ENCODE data around the gene NT5E. TPM values are rescaled to one million over a fixed set of nuclear protein-coding genes. Genes with fewer than 3 reads are reported as not detected.

NT5E gene
- total RNA-seq, 2 donors from 2014 or later, result 1.5 to 5.1 TPM

DNA sequence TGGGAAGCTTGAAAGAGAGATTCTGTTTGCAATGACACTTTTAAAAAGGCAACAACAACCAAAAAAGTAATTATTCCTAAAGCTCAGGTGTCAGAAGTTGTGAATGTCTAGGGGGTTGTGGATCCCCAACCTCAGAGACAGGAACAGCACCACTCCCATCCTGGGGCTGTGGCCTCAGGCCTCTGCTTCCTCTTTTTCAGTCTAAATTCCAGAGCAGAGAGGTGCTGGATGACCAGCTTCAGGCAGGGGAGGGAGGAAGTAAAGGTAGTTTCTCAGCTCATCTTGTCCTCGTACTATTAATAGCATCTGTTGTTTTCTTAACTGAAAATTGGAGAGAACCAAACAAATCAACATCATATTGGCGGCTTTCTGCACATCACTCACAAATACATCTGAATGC is 8.3 kb downstream of the NT5E start:
- no peak for DNase-seq
- Mint-ChIP-seq H3K27ac (no peak overlapping the region), H3K4me1 (peaks cover 15% of the 10 kb centered on the region), H3K36me3 (ENCODE audit: low read depth) (peaks cover 4% of the 10 kb centered on the region), H3K27me3 (peaks cover 66% of the 10 kb centered on the region), H3K4me3 (no peak overlapping the region)
- no peak for ATAC-seq
- H3K9me3 ChIP-seq (ENCODE audit: control insufficient read depth, low read length, poor library complexity, severe bottlenecking), result no peaks in the 10 kb centered on the region

GRCh38 chr6:85458782-85459181 is 8.9 kb downstream of the NT5E start:
- peaks cover 16% of the 10 kb centered on the region for H3K4me1 Mint-ChIP-seq
- peaks cover 4% of the 10 kb centered on the region for H3K36me3 Mint-ChIP-seq (ENCODE audit: low read depth)
- peaks cover 67% of the 10 kb centered on the region for H3K27me3 Mint-ChIP-seq

DNA sequence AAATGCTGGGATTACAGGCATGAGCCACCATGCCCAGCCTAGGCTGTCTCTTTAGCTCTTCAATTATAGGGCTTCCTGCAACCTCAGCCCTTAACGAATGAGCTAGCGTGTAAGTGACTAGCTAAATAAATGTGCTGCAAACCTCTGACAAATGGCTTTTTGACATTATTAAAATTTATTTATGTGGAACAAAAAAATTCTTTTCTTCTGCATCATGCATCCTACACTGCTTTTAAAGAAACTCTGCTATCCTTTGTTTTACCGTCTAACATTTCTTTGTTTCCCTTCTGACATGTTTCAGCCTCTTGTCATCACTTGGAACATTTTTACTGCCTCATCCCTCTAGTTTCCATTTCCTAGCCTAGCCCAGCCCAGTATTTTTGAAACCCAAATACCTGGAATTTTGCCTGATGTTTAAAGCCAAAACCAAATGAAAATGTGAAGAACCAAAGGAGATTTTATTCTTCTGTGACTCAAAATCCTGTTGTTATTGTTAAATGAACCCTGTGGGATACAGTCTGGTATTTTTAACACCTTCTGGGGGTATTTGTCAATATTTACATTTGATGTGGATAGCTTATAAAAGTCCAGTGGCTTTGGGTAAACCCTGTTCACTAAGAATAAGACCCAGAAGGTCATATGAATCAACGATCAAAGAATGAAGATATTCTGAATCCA is 9.5 kb downstream of the NT5E start:
- no peak overlapping the region for H3K27ac Mint-ChIP-seq

More at GRCh38 chr6:85458782-85459181, 8.9 kb downstream of the NT5E start:
- no peaks in the 10 kb centered on the region for H3K9me3 ChIP-seq (ENCODE audit: control insufficient read depth, low read length, poor library complexity, severe bottlenecking)
- Mint-ChIP-seq H3K4me3 (no peak overlapping the region), H3K27ac (no peak overlapping the region)
- no peak for DNase-seq
- ATAC-seq, result no peak

GRCh38 chr6:85460154-85460920 is 10.5 kb downstream of the NT5E start:
- peaks cover 25% of the 10 kb centered on the region for H3K4me1 Mint-ChIP-seq
- H3K4me3 Mint-ChIP-seq, result peak overlapping the region; percentile 0
- H3K27ac Mint-ChIP-seq, result peak overlapping the region; percentile 67
- peaks cover 4% of the 10 kb centered on the region for H3K36me3 Mint-ChIP-seq (ENCODE audit: low read depth)
- H3K27me3 Mint-ChIP-seq, result peaks cover 65% of the 10 kb centered on the region
- ATAC-seq (no peak), DNase-seq (no peak)
- H3K9me3 ChIP-seq (ENCODE audit: control insufficient read depth, low read length, poor library complexity, severe bottlenecking), result no peaks in the 10 kb centered on the region

More for the DNA sequence above, 9.5 kb downstream of the NT5E start:
- peaks cover 66% of the 10 kb centered on the region for H3K27me3 Mint-ChIP-seq
- H3K36me3 Mint-ChIP-seq (ENCODE audit: low read depth), result peaks cover 4% of the 10 kb centered on the region
- ATAC-seq (no peak), DNase-seq (no peak)
- peaks cover 19% of the 10 kb centered on the region for H3K4me1 Mint-ChIP-seq
- H3K4me3 Mint-ChIP-seq, result no peak overlapping the region
- no peaks in the 10 kb centered on the region for H3K9me3 ChIP-seq (ENCODE audit: control insufficient read depth, low read length, poor library complexity, severe bottlenecking)

GRCh38 chr6:85460921-85461797 is 11.3 kb downstream of the NT5E start:
- ATAC-seq (peak; percentile 61), DNase-seq (no peak)
- no peaks in the 10 kb centered on the region for H3K9me3 ChIP-seq (ENCODE audit: control insufficient read depth, low read length, poor library complexity, severe bottlenecking)
- peaks cover 67% of the 10 kb centered on the region for H3K27me3 Mint-ChIP-seq
- peaks cover 4% of the 10 kb centered on the region for H3K36me3 Mint-ChIP-seq (ENCODE audit: low read depth)
- H3K4me1 Mint-ChIP-seq, result peaks cover 33% of the 10 kb centered on the region
- H3K27ac Mint-ChIP-seq, result peak overlapping the region; percentile 67
- peak overlapping the region; percentile 0 for H3K4me3 Mint-ChIP-seq

DNA sequence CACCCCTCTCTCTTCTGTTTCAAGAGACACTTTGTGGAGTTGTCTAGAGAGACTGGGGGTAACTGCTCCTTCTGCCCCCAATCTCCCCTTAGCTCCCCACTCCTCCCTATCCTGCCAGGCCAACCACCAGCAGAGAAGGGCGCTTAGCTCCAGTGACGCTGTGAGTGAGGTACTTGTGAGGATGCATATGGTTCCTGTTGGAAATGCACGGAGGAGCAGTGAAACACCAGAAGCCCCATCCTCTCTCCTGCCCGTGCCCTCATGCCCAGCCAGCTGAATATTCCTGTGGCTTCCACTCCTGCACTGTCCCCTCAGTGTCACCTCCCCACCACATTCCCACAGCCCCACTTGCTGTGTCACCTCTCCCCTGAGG is 11.9 kb downstream of the NT5E start:
- H3K9me3 ChIP-seq (ENCODE audit: control insufficient read depth, low read length, poor library complexity, severe bottlenecking), result no peaks in the 10 kb centered on the region
- Mint-ChIP-seq H3K36me3 (ENCODE audit: low read depth) (no peaks in the 10 kb centered on the region), H3K27ac (no peak overlapping the region), H3K4me1 (peaks cover 33% of the 10 kb centered on the region), H3K4me3 (peak overlapping the region; percentile 65), H3K27me3 (peaks cover 61% of the 10 kb centered on the region)
- DNase-seq, result no peak
- no peak for ATAC-seq

DNA sequence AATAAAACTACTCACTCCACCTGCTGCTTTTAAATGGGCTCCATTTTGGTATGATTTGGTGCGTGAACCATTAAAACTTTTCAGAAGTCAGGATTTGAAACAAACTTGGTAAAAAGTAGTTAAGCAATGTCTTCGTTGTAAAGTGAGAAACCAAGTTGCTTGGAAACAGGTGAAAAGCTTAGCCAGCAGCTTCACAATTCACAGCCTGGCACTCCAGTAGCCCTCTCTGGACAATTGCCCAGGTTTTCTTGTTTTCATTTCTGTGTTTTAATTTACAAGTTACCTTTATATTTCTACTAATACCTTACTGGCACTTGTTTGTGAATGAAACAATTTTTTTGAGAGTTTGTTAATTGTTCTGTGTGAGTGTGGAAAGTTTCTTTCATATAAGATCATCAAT is 12.8 kb downstream of the NT5E start:
- Mint-ChIP-seq H3K36me3 (ENCODE audit: low read depth) (no peaks in the 10 kb centered on the region), H3K4me1 (peaks cover 33% of the 10 kb centered on the region), H3K27me3 (peaks cover 52% of the 10 kb centered on the region), H3K4me3 (no peak overlapping the region), H3K27ac (peak overlapping the region; percentile 39)
- H3K9me3 ChIP-seq (ENCODE audit: control insufficient read depth, low read length, poor library complexity, severe bottlenecking), result no peaks in the 10 kb centered on the region
- ATAC-seq (no peak), DNase-seq (no peak)

- H3K9me3 ChIP-seq (ENCODE audit: control insufficient read depth, low read length, poor library complexity, severe bottlenecking), result no peaks in the 10 kb centered on the region
- Mint-ChIP-seq H3K27me3 (peaks cover 44% of the 10 kb centered on the region), H3K4me3 (no peak overlapping the region), H3K4me1 (peaks cover 31% of the 10 kb centered on the region), H3K36me3 (ENCODE audit: low read depth) (no peaks in the 10 kb centered on the region), H3K27ac (peak overlapping the region; percentile 39)
- ATAC-seq, result no peak
- no peak for DNase-seq
These were observed 13.9 kb downstream of the NT5E start for GRCh38 chr6:85463621-85464259.

GRCh38 chr6:85464260-85464644 is 14.4 kb downstream of the NT5E start:
- Mint-ChIP-seq H3K4me1 (peaks cover 31% of the 10 kb centered on the region), H3K36me3 (ENCODE audit: low read depth) (no peaks in the 10 kb centered on the region), H3K27me3 (peaks cover 42% of the 10 kb centered on the region), H3K27ac (no peak overlapping the region), H3K4me3 (no peak overlapping the region)
- no peak for DNase-seq
- no peaks in the 10 kb centered on the region for H3K9me3 ChIP-seq (ENCODE audit: control insufficient read depth, low read length, poor library complexity, severe bottlenecking)
- ATAC-seq, result no peak

- Mint-ChIP-seq H3K27ac (no peak overlapping the region), H3K4me3 (no peak overlapping the region), H3K36me3 (ENCODE audit: low read depth) (no peaks in the 10 kb centered on the region)
These were observed 14.9 kb downstream of the NT5E start for GRCh38 chr6:85464722-85465150.

DNA sequence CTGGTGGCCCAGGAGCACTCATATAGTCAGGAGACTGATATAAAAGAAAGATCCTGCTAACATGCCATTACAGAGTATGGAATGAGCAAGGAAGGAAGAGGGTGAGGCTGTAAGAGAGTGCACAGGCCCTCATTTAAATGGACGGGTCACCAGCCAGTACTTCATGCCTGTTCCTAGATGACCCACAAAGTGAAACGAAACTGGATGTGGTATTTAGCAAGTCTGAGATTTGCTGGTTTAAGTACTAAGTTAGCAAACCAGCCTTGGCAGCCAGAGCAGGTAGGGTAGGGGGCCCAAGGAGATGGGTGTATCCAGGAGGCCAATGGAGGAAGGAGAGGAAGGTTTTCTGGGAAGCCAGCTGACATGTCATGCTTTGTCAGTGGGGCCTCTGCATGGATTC is 15.9 kb downstream of the NT5E start:
- DNase-seq (no peak), ATAC-seq (no peak)
- Mint-ChIP-seq H3K27ac (no peak overlapping the region), H3K4me3 (peak overlapping the region; percentile 33), H3K27me3 (peaks cover 42% of the 10 kb centered on the region), H3K36me3 (ENCODE audit: low read depth) (no peaks in the 10 kb centered on the region), H3K4me1 (peaks cover 29% of the 10 kb centered on the region)
- no peaks in the 10 kb centered on the region for H3K9me3 ChIP-seq (ENCODE audit: control insufficient read depth, low read length, poor library complexity, severe bottlenecking)

More at GRCh38 chr6:85464722-85465150, 14.9 kb downstream of the NT5E start:
- H3K9me3 ChIP-seq (ENCODE audit: control insufficient read depth, low read length, poor library complexity, severe bottlenecking), result no peaks in the 10 kb centered on the region
- ATAC-seq (no peak), DNase-seq (no peak)
- peaks cover 29% of the 10 kb centered on the region for H3K4me1 Mint-ChIP-seq
- H3K27me3 Mint-ChIP-seq, result peaks cover 42% of the 10 kb centered on the region

DNA sequence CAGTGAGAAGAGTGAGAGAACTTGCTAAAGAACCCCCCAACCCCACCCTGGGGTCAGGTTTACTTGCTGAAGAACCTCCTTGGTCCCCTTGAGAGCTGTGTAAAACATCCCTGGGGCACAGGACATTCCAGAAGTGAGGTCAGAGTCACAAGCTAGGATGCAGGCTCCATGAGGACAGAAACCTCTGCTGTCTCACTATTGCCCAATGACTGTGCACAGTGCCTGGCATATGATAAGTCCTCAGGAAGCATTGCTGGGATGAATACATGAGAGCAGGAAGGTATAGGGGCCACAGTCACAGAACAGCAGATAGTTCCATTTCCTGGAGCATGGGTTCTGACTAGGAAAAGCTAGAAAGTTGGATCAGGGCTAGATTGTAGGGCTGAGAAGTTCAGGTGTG is 18.4 kb downstream of the NT5E start:
- Mint-ChIP-seq H3K27me3 (peaks cover 27% of the 10 kb centered on the region), H3K4me1 (peaks cover 20% of the 10 kb centered on the region)

More for the DNA sequence above, 18.4 kb downstream of the NT5E start:
- H3K9me3 ChIP-seq (ENCODE audit: control insufficient read depth, low read length, poor library complexity, severe bottlenecking), result no peaks in the 10 kb centered on the region
- no peaks in the 10 kb centered on the region for H3K36me3 Mint-ChIP-seq (ENCODE audit: low read depth)
- no peak overlapping the region for H3K4me3 Mint-ChIP-seq
- ATAC-seq, result no peak
- no peak for DNase-seq
- no peak overlapping the region for H3K27ac Mint-ChIP-seq
